ENCODE results near the gene RNF217.
A peak's percentile ranks its signal among the peaks of the same experiment; 100 is the strongest.

RNF217 gene

GRCh38 chr6:125003070-125003469, 40.8 kb downstream of the RNF217 start:
- DNase-seq (ENCODE audit: insufficient read length, low spot score), result no peak
- FAIRE-seq, result no peak
- TF ChIP-seq CTCF (IDR thresholded peaks at IDR 0.05; ENCODE audit: insufficient read depth, missing control alignments), result no peak

- no peak for FAIRE-seq
- no peak for DNase-seq (ENCODE audit: insufficient read length, low spot score)
- TF ChIP-seq CTCF (IDR thresholded peaks at IDR 0.05; ENCODE audit: insufficient read depth, missing control alignments), result no peak
Observed at GRCh38 chr6:125004198-125004597, 42.0 kb downstream of the RNF217 start.

GRCh38 chr6:125004797-125005595, 42.8 kb downstream of the RNF217 start:
- DNase-seq (ENCODE audit: insufficient read length, low spot score) (no peak), FAIRE-seq (no peak)
- no peak for TF ChIP-seq CTCF (IDR thresholded peaks at IDR 0.05; ENCODE audit: insufficient read depth, missing control alignments)

GRCh38 chr6:125008261-125008703, 46.0 kb downstream of the RNF217 start:
- TF ChIP-seq CTCF (IDR thresholded peaks at IDR 0.05; ENCODE audit: insufficient read depth, missing control alignments), result no peak
- DNase-seq (ENCODE audit: insufficient read length, low spot score) (no peak), FAIRE-seq (no peak)

- TF ChIP-seq CTCF (IDR thresholded peaks at IDR 0.05; ENCODE audit: insufficient read depth, missing control alignments), result no peak
- DNase-seq (ENCODE audit: insufficient read length, low spot score) (no peak), FAIRE-seq (peak; percentile 63)
Observed at GRCh38 chr6:125008957-125009356, 46.7 kb downstream of the RNF217 start.

- FAIRE-seq (no peak), DNase-seq (ENCODE audit: insufficient read length, low spot score) (no peak)
- no peak for TF ChIP-seq CTCF (IDR thresholded peaks at IDR 0.05; ENCODE audit: insufficient read depth, missing control alignments)
Observed at GRCh38 chr6:125009578-125009977, 47.3 kb downstream of the RNF217 start.

GRCh38 chr6:125013938-125014660, 51.9 kb downstream of the RNF217 start:
- FAIRE-seq (peak; percentile 80), DNase-seq (ENCODE audit: insufficient read length, low spot score) (no peak)
- no peak for TF ChIP-seq CTCF (IDR thresholded peaks at IDR 0.05; ENCODE audit: insufficient read depth, missing control alignments)
